Common myeloid progenitor, CD34-positive (primary cell): Measurements from ENCODE around the gene CACNA2D3.

Source experiments
- CTCF ChIA-PET: fragments of 350-600 bp; sonication (Branson Sonifier 250); formaldehyde crosslinking; loops from one replicate; lab custom pipeline; 2021; ENCODE audit warnings: antibody characterized with exemption; lab: Charles Lee
- POLR2A ChIA-PET: fragments of 350-600 bp; sonication (Branson Sonifier 250); formaldehyde crosslinking; loops from one replicate; lab custom pipeline; 2021; ENCODE audit warnings: antibody characterized with exemption; lab: Charles Lee
- DNase-seq, 3 donors: peaks; one replicate each; pipeline versions ENCODE4 v3.0.0 to v3.0.0-alpha.2; 2013
- H3K27ac ChIP-seq, 2 experiments: 1 replicate in 1 of 2; 2 replicates in 1 of 2; pipeline ENCODE4 v1.7.0; 2013; ENCODE audit warnings: inconsistent platforms in 2 of 2, low read length in 2 of 2, mild to moderate bottlenecking in 2 of 2, low read depth in 1 of 2, moderate library complexity in 1 of 2; ENCODE audit not compliant: severe bottlenecking in 2 of 2, insufficient read depth in 1 of 2, poor library complexity in 1 of 2
- H3K27me3 ChIP-seq, 5 experiments: replicated peaks in 2 of 5; 1 replicate in 3 of 5; 2 replicates in 2 of 5; pipeline versions ENCODE4 v1.6.1 to v1.7.0; 2013; ENCODE audit warnings: low read length in 4 of 5, mild to moderate bottlenecking in 2 of 5, moderate library complexity in 2 of 5, inconsistent platforms in 1 of 5; ENCODE audit not compliant: insufficient read depth in 5 of 5, control insufficient read depth in 4 of 5
- H3K36me3 ChIP-seq, 4 experiments: 1 replicate in 2 of 4; 2 replicates in 2 of 4; pipeline versions ENCODE4 v1.6.1 to v1.7.0; 2013; ENCODE audit warnings: low read length in 3 of 4, control low read depth in 1 of 4, mild to moderate bottlenecking in 1 of 4; ENCODE audit not compliant: control insufficient read depth in 4 of 4, insufficient read depth in 4 of 4
- H3K4me1 ChIP-seq, 4 experiments: 1 replicate in 3 of 4; 2 replicates in 1 of 4; pipeline versions ENCODE4 v1.6.1 to v1.7.1; 2013; ENCODE audit warnings: low read length in 3 of 4, mild to moderate bottlenecking in 3 of 4, control low read depth in 1 of 4, inconsistent platforms in 1 of 4, moderate library complexity in 1 of 4; ENCODE audit not compliant: control insufficient read depth in 4 of 4, insufficient read depth in 4 of 4; ENCODE audit errors: control extremely low read depth in 1 of 4
- H3K4me3 ChIP-seq, 7 experiments: 1 replicate in 4 of 7; 2 replicates in 3 of 7; pipeline versions ENCODE4 v1.5.1 to v1.7.0; 2013; ENCODE audit warnings: mild to moderate bottlenecking in 7 of 7, low read length in 6 of 7, moderate library complexity in 6 of 7, inconsistent platforms in 2 of 7, low read depth in 2 of 7, control low read depth in 1 of 7; ENCODE audit not compliant: insufficient read depth in 4 of 7, control insufficient read depth in 1 of 7; ENCODE audit errors: extremely low read depth in 1 of 7
- H3K9me3 ChIP-seq, 5 experiments: 1 replicate in 4 of 5; 2 replicates in 1 of 5; pipeline versions ENCODE4 v1.6.1 to v1.7.1; 2013; ENCODE audit warnings: low read length in 4 of 5, mild to moderate bottlenecking in 2 of 5, inconsistent platforms in 1 of 5, low read depth in 1 of 5, moderate library complexity in 1 of 5; ENCODE audit not compliant: control insufficient read depth in 4 of 5, insufficient read depth in 2 of 5; ENCODE audit errors: control extremely low read depth in 1 of 5
- WGBS: methylation state at CpG from one replicate; pipeline ENCODE4 v1.1.5; 2013; ENCODE audit not compliant: insufficient coverage; 5-methylcytosine and 5-hydroxymethylcytosine counted together

CACNA2D3 gene

DNA sequence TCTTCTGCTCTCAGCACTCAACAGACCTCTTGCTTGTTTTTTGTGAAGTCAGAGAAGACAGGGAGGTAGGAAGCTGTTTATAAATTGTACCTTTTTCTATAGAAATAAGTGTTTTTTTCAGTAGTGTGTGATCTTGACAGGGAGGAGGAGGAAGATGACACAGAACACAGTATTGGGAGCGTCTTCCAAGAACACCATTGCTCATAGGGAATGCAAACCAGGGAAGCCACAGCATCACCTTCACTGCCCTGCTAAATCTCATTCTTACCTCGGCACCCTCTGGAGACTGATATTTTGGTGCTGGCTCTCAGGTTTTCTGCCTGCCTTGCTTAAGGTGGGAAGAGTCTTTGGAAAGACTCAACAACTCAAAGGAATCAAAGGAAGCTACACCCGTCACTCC lies 636.1 kb downstream of the CACNA2D3 start:
- no peaks in the 10 kb centered on the region for H3K27me3 ChIP-seq
- no peak for DNase-seq
- no peaks in the 10 kb centered on the region for H3K4me1 ChIP-seq
- H3K9me3 ChIP-seq: no peaks in the 10 kb centered on the region
- H3K27ac ChIP-seq: no peak overlapping the region
- ChIA-PET CTCF (no interaction called here), POLR2A (no interaction called here)
- no peak overlapping the region for H3K4me3 ChIP-seq
- no peaks in the 10 kb centered on the region for H3K36me3 ChIP-seq
- 90% methylated on average over 2 of the region's 3 CpGs for WGBS

DNA sequence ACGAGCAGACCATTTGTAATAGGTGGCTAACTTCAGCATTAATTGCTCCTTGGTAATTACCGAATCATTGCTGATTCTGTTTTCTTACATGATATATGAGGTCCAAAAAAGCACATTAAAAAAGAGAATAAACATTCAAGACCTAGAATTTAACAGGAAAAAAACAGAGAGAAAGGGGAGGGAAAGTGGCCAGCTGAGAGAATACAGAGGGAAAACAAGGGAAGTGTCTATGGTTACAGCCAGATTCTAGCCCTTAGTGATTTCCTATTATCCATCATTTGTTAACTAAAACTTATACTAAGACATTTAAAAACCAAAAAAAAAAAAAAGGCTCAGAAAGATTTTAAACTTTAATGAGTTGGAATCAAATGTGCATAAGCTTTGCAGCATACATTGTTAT lies 636.8 kb downstream of the CACNA2D3 start:
- 100% methylated on average over 1 of the region's 2 CpGs for WGBS
- H3K4me3 ChIP-seq: no peak overlapping the region
- H3K36me3 ChIP-seq: no peaks in the 10 kb centered on the region
- no peak overlapping the region for H3K27ac ChIP-seq
- no peaks in the 10 kb centered on the region for H3K27me3 ChIP-seq
- ChIA-PET CTCF (no interaction called here), POLR2A (no interaction called here)
- DNase-seq: no peak
- H3K4me1 ChIP-seq: no peaks in the 10 kb centered on the region
- no peaks in the 10 kb centered on the region for H3K9me3 ChIP-seq

DNA sequence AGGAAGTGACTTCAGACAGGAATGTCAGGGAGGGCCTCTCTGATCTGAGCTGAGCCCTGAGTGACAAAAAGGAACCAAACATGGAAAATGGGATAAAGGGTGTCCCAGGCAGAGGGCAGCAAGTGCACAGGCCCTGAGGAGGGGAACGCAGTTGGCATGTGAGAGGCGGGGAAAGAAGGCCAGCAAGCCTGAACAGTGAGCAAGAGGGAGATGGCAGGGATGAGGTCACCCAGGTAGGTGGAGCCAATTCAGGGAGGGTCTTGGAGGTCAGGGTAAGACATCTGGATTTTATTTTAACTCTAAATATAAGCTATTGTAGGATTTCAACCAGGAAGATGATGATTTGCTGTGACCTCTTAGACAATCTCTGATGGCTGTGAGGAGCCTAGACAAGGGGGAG lies 637.8 kb downstream of the CACNA2D3 start:
- CTCF ChIA-PET: no interaction called here
- H3K9me3 ChIP-seq: no peaks in the 10 kb centered on the region
- 100% methylated on average over 2 of the region's 2 CpGs for WGBS
- no peaks in the 10 kb centered on the region for H3K4me1 ChIP-seq
- H3K27ac ChIP-seq: no peak overlapping the region
- no peak for DNase-seq
- H3K4me3 ChIP-seq: no peak overlapping the region
- POLR2A ChIA-PET: no interaction called here
- no peaks in the 10 kb centered on the region for H3K27me3 ChIP-seq
- no peaks in the 10 kb centered on the region for H3K36me3 ChIP-seq

DNA sequence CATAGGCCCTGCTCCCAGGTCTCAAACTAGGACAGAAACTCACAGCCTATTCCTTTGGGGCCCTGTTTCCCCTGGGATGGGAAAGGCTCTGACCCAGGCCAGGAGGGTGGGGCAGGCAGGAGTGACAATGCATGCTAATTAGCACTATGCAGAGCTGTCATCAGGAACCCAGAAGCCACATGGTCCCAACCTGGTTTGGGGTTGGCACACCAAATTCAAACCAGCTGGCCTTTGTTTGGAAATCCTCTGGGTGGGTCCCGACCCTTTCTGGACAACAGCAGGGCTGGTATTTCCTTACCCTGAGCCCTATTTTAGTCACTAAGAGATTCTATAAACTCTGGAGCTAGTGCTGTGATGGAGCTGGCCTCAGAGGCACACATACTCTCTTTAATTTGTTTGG lies 639.3 kb downstream of the CACNA2D3 start:
- ChIA-PET CTCF (no interaction called here), POLR2A (no interaction called here)
- Histone ChIP-seq H3K27me3 (no peaks in the 10 kb centered on the region), H3K4me1 (no peaks in the 10 kb centered on the region), H3K27ac (no peak overlapping the region), H3K9me3 (no peaks in the 10 kb centered on the region), H3K4me3 (no peak overlapping the region), H3K36me3 (no peaks in the 10 kb centered on the region)
- WGBS: 86% methylated on average over 1 of the region's 1 CpG
- no peak for DNase-seq

DNA sequence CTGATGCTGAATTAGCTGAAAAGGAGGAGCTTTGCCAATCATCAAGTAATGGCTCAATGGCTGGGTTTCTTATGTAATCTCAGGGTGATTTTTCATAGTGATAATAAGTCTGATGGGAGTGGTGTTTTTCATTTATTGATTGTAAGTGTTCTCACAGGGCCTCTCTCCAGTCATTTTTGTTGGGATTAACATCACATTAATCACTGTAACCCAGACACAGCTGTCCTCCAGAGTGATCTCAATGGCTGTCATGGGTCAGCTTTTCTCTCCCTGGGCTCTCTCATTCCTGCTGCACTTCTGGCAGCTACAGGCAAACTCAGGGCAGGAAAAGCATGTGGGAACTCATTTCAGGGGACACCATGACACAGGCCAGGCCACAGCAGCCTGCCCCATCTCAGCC lies 642.6 kb downstream of the CACNA2D3 start:
- no peak overlapping the region for H3K4me3 ChIP-seq
- no peaks in the 10 kb centered on the region for H3K36me3 ChIP-seq
- H3K9me3 ChIP-seq: no peaks in the 10 kb centered on the region
- POLR2A ChIA-PET: no interaction called here
- no peak overlapping the region for H3K27ac ChIP-seq
- DNase-seq: no peak
- no peaks in the 10 kb centered on the region for H3K4me1 ChIP-seq
- H3K27me3 ChIP-seq: no peaks in the 10 kb centered on the region
- CTCF ChIA-PET: no interaction called here

DNA sequence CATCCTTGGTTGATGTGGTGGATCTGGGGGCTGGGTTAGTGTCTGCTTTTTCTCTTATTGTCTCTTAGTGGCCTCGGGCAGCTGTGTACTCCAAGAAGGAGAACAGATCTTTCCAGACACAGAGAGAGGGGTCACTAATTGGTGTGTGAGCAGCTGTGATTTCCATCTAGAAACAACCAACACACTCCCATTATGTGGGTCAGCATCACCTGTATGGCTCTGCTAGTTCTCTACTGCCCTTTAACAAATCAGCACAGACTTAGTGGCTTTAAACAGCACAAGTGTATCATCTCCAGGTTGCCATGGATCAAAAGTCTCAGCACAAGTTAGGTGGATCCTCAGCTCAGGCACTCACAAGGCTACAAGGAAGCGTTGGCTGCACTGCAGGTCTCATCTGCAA lies 648.7 kb downstream of the CACNA2D3 start:
- Histone ChIP-seq H3K36me3 (no peaks in the 10 kb centered on the region), H3K4me3 (no peak overlapping the region), H3K27me3 (no peaks in the 10 kb centered on the region), H3K27ac (no peak overlapping the region), H3K9me3 (no peaks in the 10 kb centered on the region), H3K4me1 (no peaks in the 10 kb centered on the region)
- CTCF ChIA-PET: no interaction called here
- WGBS: 91% methylated on average over 1 of the region's 2 CpGs
- POLR2A ChIA-PET: no interaction called here
- DNase-seq: no peak

DNA sequence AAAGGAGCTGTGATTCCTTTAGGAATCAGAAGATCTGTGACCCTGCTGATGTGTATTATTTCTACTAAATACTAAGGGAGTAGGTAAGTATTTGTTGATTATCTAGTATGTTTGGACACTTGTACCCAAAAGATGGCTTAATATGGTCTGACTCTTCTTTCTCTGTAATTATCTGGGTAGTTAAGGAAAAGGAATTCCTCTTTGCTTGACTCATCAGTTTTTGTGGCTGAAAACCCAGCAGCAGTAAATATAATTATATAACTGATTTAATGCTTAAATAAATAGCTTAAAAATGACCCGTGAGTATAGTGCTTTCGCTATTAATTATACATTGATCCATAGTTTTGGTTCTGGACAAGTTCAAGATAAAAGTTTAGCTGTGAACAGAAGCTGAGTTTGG lies 649.7 kb downstream of the CACNA2D3 start:
- no peak for DNase-seq
- CTCF ChIA-PET: no interaction called here
- H3K27me3 ChIP-seq: no peaks in the 10 kb centered on the region
- no peaks in the 10 kb centered on the region for H3K4me1 ChIP-seq
- no peaks in the 10 kb centered on the region for H3K9me3 ChIP-seq
- H3K4me3 ChIP-seq: no peak overlapping the region
- POLR2A ChIA-PET: no interaction called here
- no CpG with 5 or more reads among the region's 2 CpGs for WGBS
- no peak overlapping the region for H3K27ac ChIP-seq
- no peaks in the 10 kb centered on the region for H3K36me3 ChIP-seq
